ENCODE data around the gene CHCHD4. TPM values are rescaled to one million over a fixed set of nuclear protein-coding genes. Genes with fewer than 3 reads are reported as not detected.

The CHCHD4 gene
- total and polyA plus RNA-seq, 2 of the 13 experiments (the other 11 are each of a cell fraction or from before 2014, with no cell fraction given): 15.8 to 24.1 TPM

- 0 out of 2 replicates have a peak, but pooled peaks have one; percentile 40 for TF ChIP-seq ZNF318 (CRISPR knock-in tag; IDR thresholded peaks at IDR 0.05)
- no peak for TF ChIP-seq ZNF569 (CRISPR knock-in tag; IDR thresholded peaks at IDR 0.05; ENCODE audit: borderline replicate concordance)
- no peak for TF ChIP-seq TRAFD1 (CRISPR knock-in tag; IDR thresholded peaks at IDR 0.05; ENCODE audit: borderline replicate concordance)
- TF ChIP-seq ZNF337 (CRISPR knock-in tag; IDR thresholded peaks at IDR 0.05; ENCODE audit: borderline replicate concordance, low read depth): 0 out of 2 replicates have a peak, but pooled peaks have one; percentile 13
- TF ChIP-seq MAZ (IDR thresholded peaks at IDR 0.05; ENCODE audit: borderline replicate concordance, low read depth, low read length): no peak
- no peak; the same call in 1 of the 2 replicates for TF ChIP-seq MAZ (CRISPR knock-in tag; IDR thresholded peaks at IDR 0.05; ENCODE audit: low read depth)
- TF ChIP-seq KAT7 (CRISPR knock-in tag; IDR thresholded peaks at IDR 0.05; ENCODE audit: borderline replicate concordance): peak; percentile 32; the same call in 1 of the 2 replicates
- TF ChIP-seq ATF4 (CRISPR knock-in tag; IDR thresholded peaks at IDR 0.05): no peak
- peak; percentile 29; the same call in 1 of the 2 replicates for TF ChIP-seq HOXD1 (CRISPR knock-in tag; IDR thresholded peaks at IDR 0.05)
- no peak for TF ChIP-seq TAF1 (CRISPR knock-in tag; IDR thresholded peaks at IDR 0.05)
- TF ChIP-seq ZNF121 (CRISPR knock-in tag; IDR thresholded peaks at IDR 0.05): peak; percentile 27; the same call in 1 of the 2 replicates
- TF ChIP-seq GABPA (IDR thresholded peaks at IDR 0.05; ENCODE audit: low read depth, low read length): no peak
- TF ChIP-seq GABPA (CRISPR knock-in tag; IDR thresholded peaks at IDR 0.05; ENCODE audit: low read depth): no peak
- peak; percentile 94 for TF ChIP-seq ZNF747 (CRISPR knock-in tag; IDR thresholded peaks at IDR 0.05; ENCODE audit: borderline replicate concordance)
- TF ChIP-seq ZNF782 (CRISPR knock-in tag; IDR thresholded peaks at IDR 0.05; ENCODE audit: borderline replicate concordance): peak; percentile 83; the same call in 1 of the 2 replicates
- no peak for TF ChIP-seq RBM22 (optimal IDR thresholded peaks at IDR 0.05; ENCODE audit: low read length)
- TF ChIP-seq ZNF614 (CRISPR knock-in tag; IDR thresholded peaks at IDR 0.05; ENCODE audit: borderline replicate concordance): no peak
- TF ChIP-seq SNAPC5 (CRISPR knock-in tag; IDR thresholded peaks at IDR 0.05; ENCODE audit: borderline replicate concordance): no peak
Measured at GRCh38 chr3:14125193-14126016, 735 bp upstream of the CHCHD4 start (continued).
